ENCODE results near the gene PCSK4.
A peak's percentile ranks its signal among the peaks of the same experiment; 100 is the strongest.
"Not testable (repeated sequence)": the region's sequence is repeated elsewhere in the genome, so short reads cannot be mapped to it uniquely, and the experiment has no call there.

Gene PCSK4

GRCh38 chr19:1521636-1522035 is 31.5 kb upstream of the PCSK4 start:
- DNase-seq = no peak

GRCh38 chr19:1520203-1520780 is 30.1 kb upstream of the PCSK4 start:
- no peak for DNase-seq

- DNase-seq = not testable (repeated sequence)
Measured at GRCh38 chr19:1519802-1520201, 29.7 kb upstream of the PCSK4 start.

GRCh38 chr19:1518471-1518870 is 28.3 kb upstream of the PCSK4 start:
- no peak for DNase-seq

- no peak for DNase-seq
Measured at GRCh38 chr19:1516395-1516753, 26.2 kb upstream of the PCSK4 start.

- no peak for DNase-seq
Measured at GRCh38 chr19:1514986-1515721, 25.0 kb upstream of the PCSK4 start.

GRCh38 chr19:1514295-1514661 is 24.1 kb upstream of the PCSK4 start:
- no peak for DNase-seq

- peak; percentile 70 for DNase-seq
Measured at GRCh38 chr19:1513499-1514294, 23.5 kb upstream of the PCSK4 start.

- DNase-seq = peak; percentile 67
Measured at GRCh38 chr19:1512671-1513498, 22.7 kb upstream of the PCSK4 start, which contains the start of gene ADAMTSL5. TSS of gene ADAMTSL5 (minus strand) at chr19:1513019. CDS start at chr19:1510943, 2,076 bp downstream.

- no peak for DNase-seq
Measured at GRCh38 chr19:1511318-1512317, 21.5 kb upstream of the PCSK4 start.

GRCh38 chr19:1510807-1511206 is 20.7 kb upstream of the PCSK4 start:
- DNase-seq = no peak

- no peak for DNase-seq
Measured at GRCh38 chr19:1510442-1510806, 20.3 kb upstream of the PCSK4 start.

- no peak for DNase-seq
Measured at GRCh38 chr19:1509602-1510441, 19.7 kb upstream of the PCSK4 start.

GRCh38 chr19:1508507-1508856 is 18.3 kb upstream of the PCSK4 start:
- DNase-seq = no peak

GRCh38 chr19:1507763-1508506 is 17.8 kb upstream of the PCSK4 start:
- peak; percentile 96 for DNase-seq

GRCh38 chr19:1507192-1507660 is 17.1 kb upstream of the PCSK4 start:
- no peak for DNase-seq

- DNase-seq = no peak
Measured at GRCh38 chr19:1505991-1506881, 16.1 kb upstream of the PCSK4 start.

- no peak for DNase-seq
Measured at GRCh38 chr19:1505012-1505411, 14.9 kb upstream of the PCSK4 start.
